Adrenal gland (tissue), 12 donors: ENCODE measurements around the gene GALNT8. TPM values are rescaled to one million over a fixed set of nuclear protein-coding genes. Genes with fewer than 3 reads are reported as not detected.

ENCODE experiments used
- DNase-seq, 7 donors: peaks; one replicate each; pipeline ENCODE4 v3.0.0-alpha.2; 2019 to 2020
- H3K27ac ChIP-seq, 5 donors: fragments of 200-600 bp; sonication (generic) in 4 of 5; 1 replicate in 3 of 5; 2 replicates in 2 of 5; pipeline versions ENCODE4 v1.5.1 to v1.8.0; 2016 to 2020; ENCODE audit warnings: mild to moderate bottlenecking in 1 of 5
- H3K27me3 ChIP-seq: fragments of 200-600 bp; 2 replicates; pipeline ENCODE4 v1.8.0; 2021
- H3K36me3 ChIP-seq, 2 donors: fragments of 200-600 bp; replicated peaks in 1 of 2; 1 replicate in 1 of 2; 2 replicates in 1 of 2; pipeline versions ENCODE4 v1.5.1 to v1.8.0; 2018 to 2022
- H3K4me1 ChIP-seq, 2 donors: fragments of 200-600 bp; replicated peaks in 1 of 2; 1 replicate in 1 of 2; 2 replicates in 1 of 2; pipeline versions ENCODE4 v1.5.1 to v1.8.0; 2018 to 2021
- H3K4me3 ChIP-seq, 4 donors: fragments of 200-600 bp; sonication (generic) in 3 of 4; one replicate each; pipeline ENCODE4 v1.5.1; 2016 to 2018
- H3K9me3 ChIP-seq, 3 donors: fragments of 200-600 bp; sonication (generic) in 1 of 3; replicated peaks in 1 of 3; 1 replicate in 2 of 3; 2 replicates in 1 of 3; pipeline versions ENCODE4 v1.5.1 to v1.8.0; 2016 to 2021
- CTCF ChIP-seq, 6 experiments: fragments of 450-650 bp in 4 of 6; fragments of 200-600 bp in 2 of 6; sonication (generic) in 1 of 6; IDR thresholded peaks; 1 replicate in 5 of 6; 2 replicates in 1 of 6; pipeline versions ENCODE4 v1.5.1 to v1.8.0; 2016 to 2021; ENCODE audit warnings: antibody characterized with exemption in 6 of 6, mild to moderate bottlenecking in 2 of 6, moderate library complexity in 1 of 6
- POLR2A ChIP-seq, 2 donors: fragments of 450-650 bp; IDR thresholded peaks; one replicate each; pipeline ENCODE4 v1.6.1; 2017; ENCODE audit warnings: antibody characterized with exemption in 2 of 2, mild to moderate bottlenecking in 2 of 2, moderate library complexity in 1 of 2
- WGBS, 4 donors: extraction: QIAGEN DNeasy Blood & Tissue Kit in 2 of 4; methylation state at CpG; one replicate each; pipeline versions ENCODE4 v1.1.5 to v1.1.7; 2013 to 2017; 5-methylcytosine and 5-hydroxymethylcytosine counted together
- intact Hi-C, 2 donors: fragments of 100-400 bp; cut with DNase I; formaldehyde crosslinking; loops; one replicate each; pipeline versions ENCODE4 v1.14.1 to v1.15.0; 2022 to 2023
- polyA plus RNA-seq, 3 donors: library from polyadenylated mRNA; stranded (reverse); fragments of 200-250 nt in 2 of 3; fragments of 350-450 nt in 1 of 3; fragmentation: Illumina TruSeq in 1 of 3; extraction: RNeasy Lipid Tissue Mini Kit (QIAGEN cat#74804) in 1 of 3; gene quantifications; one replicate each; pipeline ENCODE4 v1.2.3, GENCODE V29; 2013 to 2014
- total RNA-seq, 9 donors: library from RNA; depleted of rRNA in 4 of 9; stranded (reverse); fragments of >200 nt in 4 of 9; fragments of 120-200 nt in 1 of 9; fragmentation: NEBNext Ultra II Directional in 1 of 9; extraction: Animal tissue kit (Norgen Biotek cat#: 25700) in 1 of 9; gene quantifications; one replicate each; pipeline versions ENCODE4 v1.1.0 to v1.2.4, GENCODE V29; 2013 to 2023
- donor health status: healthy with polysubstance abuse.
- donor health status: Bipolar disorder and iron deficiency.
- donor health status: DM: yes; HTN: yes; CAD: no.
- donor health status: DM: no; HTN: no; CAD: no.
- donor health status: DM: no; HTN: no; CAD: no.
- donor health status: DM: yes; HTN: yes; CAD: no.

The GALNT8 gene
- total and polyA plus RNA-seq, 12 donors = 0.04 to 4.9 (median 1.6) TPM; not detected in 2

GRCh38 chr12:4787965-4788364, 67.8 kb downstream of the GALNT8 start:
- TF ChIP-seq POLR2A (IDR thresholded peaks at IDR 0.05) (no peak), CTCF (IDR thresholded peaks at IDR 0.05) (no peak)
- Histone ChIP-seq H3K27me3 (peaks cover 3% of the 10 kb centered on the region), H3K36me3 (no peaks in the 10 kb centered on the region), H3K27ac (no peak overlapping the region), H3K9me3 (peaks cover 0 to 5% (median 0%) of the 10 kb centered on the region in 3 donors), H3K4me3 (no peak overlapping the region), H3K4me1 (no peaks in the 10 kb centered on the region)
- WGBS, 4 donors = 28 to 40% (median 32%) methylated on average over 7 of the region's 7 CpGs
- DNase-seq = no peak
- intact Hi-C loops = no loop called here

GRCh38 chr12:4789776-4790175, 69.6 kb downstream of the GALNT8 start:
- WGBS, 4 donors = 80 to 95% (median 87%) methylated on average over 9 of the region's 9 CpGs
- DNase-seq = no peak
- intact Hi-C loops = no loop called here
- H3K36me3 ChIP-seq = no peaks in the 10 kb centered on the region
- no peak for TF ChIP-seq CTCF (IDR thresholded peaks at IDR 0.05)
- no peak for TF ChIP-seq POLR2A (IDR thresholded peaks at IDR 0.05)
- H3K4me3 ChIP-seq = no peak overlapping the region
- H3K27me3 ChIP-seq = no peaks in the 10 kb centered on the region
- H3K4me1 ChIP-seq = no peaks in the 10 kb centered on the region
- H3K9me3 ChIP-seq = no peaks in the 10 kb centered on the region
- no peak overlapping the region for H3K27ac ChIP-seq

GRCh38 chr12:4791497-4791896, 71.3 kb downstream of the GALNT8 start:
- WGBS, 4 donors = 90 to 94% (median 92%) methylated on average over 3 of the region's 3 CpGs
- Histone ChIP-seq H3K27ac (no peak overlapping the region), H3K9me3 (no peaks in the 10 kb centered on the region), H3K27me3 (no peaks in the 10 kb centered on the region), H3K4me1 (no peaks in the 10 kb centered on the region), H3K36me3 (no peaks in the 10 kb centered on the region), H3K4me3 (no peak overlapping the region)
- intact Hi-C loops = no loop called here
- no peak for DNase-seq
- no peak for TF ChIP-seq CTCF (IDR thresholded peaks at IDR 0.05)
- TF ChIP-seq POLR2A (IDR thresholded peaks at IDR 0.05) = no peak

GRCh38 chr12:4794491-4794890, 74.3 kb downstream of the GALNT8 start:
- no peak for DNase-seq
- H3K36me3 ChIP-seq = no peaks in the 10 kb centered on the region
- no peaks in the 10 kb centered on the region for H3K9me3 ChIP-seq
- no peaks in the 10 kb centered on the region for H3K27me3 ChIP-seq
- no peak for TF ChIP-seq CTCF (IDR thresholded peaks at IDR 0.05)
- no peak for TF ChIP-seq POLR2A (IDR thresholded peaks at IDR 0.05)
- no peak overlapping the region for H3K27ac ChIP-seq
- intact Hi-C loops = no loop called here
- WGBS, 4 donors = 64 to 97% (median 71%) methylated on average over 3 of the region's 3 CpGs
- no peak overlapping the region for H3K4me3 ChIP-seq
- no peaks in the 10 kb centered on the region for H3K4me1 ChIP-seq
